Measurements from ENCODE around the gene BEGAIN. TPM values are rescaled to one million over a fixed set of nuclear protein-coding genes. Genes with fewer than 3 reads are reported as not detected.

BEGAIN gene
- polyA plus RNA-seq, 2 of the 4 experiments (the other 2 are of a cell fraction), result 1.4 to 3.7 TPM

DNA sequence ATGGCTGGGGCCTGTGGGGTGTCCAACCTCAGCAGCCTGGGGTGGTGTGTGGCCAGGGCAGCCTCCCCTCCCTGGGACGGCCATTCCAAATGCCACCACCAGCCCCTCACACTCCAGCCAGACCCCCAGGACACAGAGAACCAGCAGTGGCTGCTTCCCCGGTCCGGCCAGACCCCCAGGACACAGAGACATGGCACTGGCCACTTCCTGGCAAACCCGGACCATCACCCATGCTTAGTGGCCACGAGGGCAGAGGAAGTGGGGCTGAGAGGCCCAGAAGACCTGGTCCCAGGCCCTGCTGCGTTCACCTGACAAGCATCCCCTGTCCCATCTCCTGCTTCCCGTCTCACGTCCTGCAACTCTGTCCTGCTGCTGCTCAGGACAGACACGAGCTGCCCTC, 26.7 kb downstream of the BEGAIN start (continued):
- TF ChIP-seq, protein P1, sequence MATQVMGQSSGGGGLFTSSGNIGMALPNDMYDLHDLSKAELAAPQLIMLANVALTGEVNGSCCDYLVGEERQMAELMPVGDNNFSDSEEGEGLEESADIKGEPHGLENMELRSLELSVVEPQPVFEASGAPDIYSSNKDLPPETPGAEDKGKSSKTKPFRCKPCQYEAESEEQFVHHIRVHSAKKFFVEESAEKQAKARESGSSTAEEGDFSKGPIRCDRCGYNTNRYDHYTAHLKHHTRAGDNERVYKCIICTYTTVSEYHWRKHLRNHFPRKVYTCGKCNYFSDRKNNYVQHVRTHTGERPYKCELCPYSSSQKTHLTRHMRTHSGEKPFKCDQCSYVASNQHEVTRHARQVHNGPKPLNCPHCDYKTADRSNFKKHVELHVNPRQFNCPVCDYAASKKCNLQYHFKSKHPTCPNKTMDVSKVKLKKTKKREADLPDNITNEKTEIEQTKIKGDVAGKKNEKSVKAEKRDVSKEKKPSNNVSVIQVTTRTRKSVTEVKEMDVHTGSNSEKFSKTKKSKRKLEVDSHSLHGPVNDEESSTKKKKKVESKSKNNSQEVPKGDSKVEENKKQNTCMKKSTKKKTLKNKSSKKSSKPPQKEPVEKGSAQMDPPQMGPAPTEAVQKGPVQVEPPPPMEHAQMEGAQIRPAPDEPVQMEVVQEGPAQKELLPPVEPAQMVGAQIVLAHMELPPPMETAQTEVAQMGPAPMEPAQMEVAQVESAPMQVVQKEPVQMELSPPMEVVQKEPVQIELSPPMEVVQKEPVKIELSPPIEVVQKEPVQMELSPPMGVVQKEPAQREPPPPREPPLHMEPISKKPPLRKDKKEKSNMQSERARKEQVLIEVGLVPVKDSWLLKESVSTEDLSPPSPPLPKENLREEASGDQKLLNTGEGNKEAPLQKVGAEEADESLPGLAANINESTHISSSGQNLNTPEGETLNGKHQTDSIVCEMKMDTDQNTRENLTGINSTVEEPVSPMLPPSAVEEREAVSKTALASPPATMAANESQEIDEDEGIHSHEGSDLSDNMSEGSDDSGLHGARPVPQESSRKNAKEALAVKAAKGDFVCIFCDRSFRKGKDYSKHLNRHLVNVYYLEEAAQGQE (IDR thresholded peaks at IDR 0.05), result no peak

DNA sequence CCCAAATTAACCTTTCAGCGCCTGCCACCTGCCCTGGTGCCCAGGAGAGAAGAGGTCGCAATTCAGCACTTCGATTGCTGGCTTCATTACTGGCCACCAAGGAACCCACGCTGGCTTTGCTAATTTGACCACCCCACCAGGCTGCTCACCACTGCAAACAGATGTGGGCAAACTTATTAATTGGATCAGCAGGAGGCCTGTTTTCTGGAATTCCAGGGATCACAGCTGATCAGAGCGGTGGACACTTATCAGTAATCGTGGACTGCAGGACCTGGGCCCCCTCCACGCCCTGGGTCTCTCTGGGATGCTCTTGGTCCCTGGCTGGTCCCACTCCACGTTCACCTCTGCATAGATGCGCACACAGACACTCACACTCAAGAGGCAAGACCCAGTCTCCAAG, 27.8 kb downstream of the BEGAIN start:
- FAIRE-seq (no peak), ATAC-seq (no peak), DNase-seq (ENCODE audit: low read depth in 1 of 2, low spot score in 1 of 2) (no peak)
- no peaks in the 10 kb centered on the region for H3K9me3 ChIP-seq
- no peaks in the 10 kb centered on the region; the same call in 2 of the 3 replicates for H3K4me1 ChIP-seq
- no peak overlapping the region for H3K4me2 ChIP-seq
- TF ChIP-seq ZFP36 (IDR thresholded peaks at IDR 0.05; ENCODE audit: borderline replicate concordance, partially characterized antibody) (no peak), NPAS2 (CRISPR knock-in tag; IDR thresholded peaks at IDR 0.05; ENCODE audit: borderline replicate concordance) (no peak), ZNF302 (CRISPR knock-in tag; IDR thresholded peaks at IDR 0.05) (no peak), RARB (CRISPR knock-in tag; IDR thresholded peaks at IDR 0.05) (no peak), TFCP2L1 (CRISPR knock-in tag; IDR thresholded peaks at IDR 0.05) (no peak), CHD2 (IDR thresholded peaks at IDR 0.05; ENCODE audit: low read length, partially characterized antibody) (no peak), HEYL (CRISPR knock-in tag; IDR thresholded peaks at IDR 0.05) (no peak), NR3C1 (IDR thresholded peaks at IDR 0.05) (no peak), HOXB5 (CRISPR knock-in tag; IDR thresholded peaks at IDR 0.05) (no peak), RNF2 (IDR thresholded peaks at IDR 0.05; ENCODE audit: borderline replicate concordance, low read depth) (no peak), HOXB13 (CRISPR knock-in tag; IDR thresholded peaks at IDR 0.05; ENCODE audit: low read depth) (no peak), MAFK (IDR thresholded peaks at IDR 0.05; ENCODE audit: partially characterized antibody) (no peak), NFE2L2 (conservative IDR thresholded peaks at IDR 0.05; ENCODE audit: low read length) (no peak), ESRRA (IDR thresholded peaks at IDR 0.05; ENCODE audit: borderline replicate concordance, low read length) (no peak), BHLHE40 (IDR thresholded peaks at IDR 0.05; ENCODE audit: low read depth, low read length) (no peak), POLR2A (IDR thresholded peaks at IDR 0.05; ENCODE audit: low read length) (no peak)
- TF ChIP-seq, protein P2, sequence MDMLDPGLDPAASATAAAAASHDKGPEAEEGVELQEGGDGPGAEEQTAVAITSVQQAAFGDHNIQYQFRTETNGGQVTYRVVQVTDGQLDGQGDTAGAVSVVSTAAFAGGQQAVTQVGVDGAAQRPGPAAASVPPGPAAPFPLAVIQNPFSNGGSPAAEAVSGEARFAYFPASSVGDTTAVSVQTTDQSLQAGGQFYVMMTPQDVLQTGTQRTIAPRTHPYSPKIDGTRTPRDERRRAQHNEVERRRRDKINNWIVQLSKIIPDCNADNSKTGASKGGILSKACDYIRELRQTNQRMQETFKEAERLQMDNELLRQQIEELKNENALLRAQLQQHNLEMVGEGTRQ (IDR thresholded peaks at IDR 0.05), result no peak
- TF ChIP-seq, protein P1 (IDR thresholded peaks at IDR 0.05), result no peak
- TF ChIP-seq, protein P3, sequence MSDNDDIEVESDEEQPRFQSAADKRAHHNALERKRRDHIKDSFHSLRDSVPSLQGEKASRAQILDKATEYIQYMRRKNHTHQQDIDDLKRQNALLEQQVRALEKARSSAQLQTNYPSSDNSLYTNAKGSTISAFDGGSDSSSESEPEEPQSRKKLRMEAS (IDR thresholded peaks at IDR 0.05), result no peak
- H3K4me3 ChIP-seq, result no peak overlapping the region
- WGBS (ENCODE audit: missing lambda C conversion rate), result 78% methylated on average over 4 of the region's 9 CpGs
- POLR2A ChIA-PET, result no interaction called here
- CTCF ChIA-PET, result interaction anchor here (0.8 to 2.5 kb wide), 6 partner anchors 10 to 102 kb away, joined by 3 to 10 read pairs (median 3); no protein-coding TSS in a partner anchor
- H3K27ac ChIP-seq, result no peak overlapping the region

All from A549 (cell line).